Stimulated activated naive CD8-positive, alpha-beta T cell treated with anti-CD3 and anti-CD28 coated beads, Interleukin-15, Interleukin-2, amounts not matched to agents 100 ng/mL and 50 ng/mL, for 24 hours (primary cell): Measurements from ENCODE around the gene CACNA2D1.
"Not testable (repeated sequence)": the region's sequence is repeated elsewhere in the genome, so short reads cannot be mapped to it uniquely, and the experiment has no call there.

Source experiments
- H3K27ac Mint-ChIP-seq: one replicate; pipeline ENCODE4 v1.8.0; 2021; ENCODE audit warnings: mild to moderate bottlenecking, mixed read lengths
- H3K27me3 Mint-ChIP-seq: one replicate; pipeline ENCODE4 v1.8.0; 2021; ENCODE audit warnings: mixed read lengths
- H3K36me3 Mint-ChIP-seq: one replicate; pipeline ENCODE4 v1.8.0; 2021; ENCODE audit warnings: low read depth, mixed read lengths
- H3K4me1 Mint-ChIP-seq: one replicate; pipeline ENCODE4 v1.8.0; 2021; ENCODE audit warnings: low read depth, mixed read lengths
- H3K4me3 Mint-ChIP-seq: one replicate; pipeline ENCODE4 v1.8.0; 2021; ENCODE audit warnings: mild to moderate bottlenecking, mixed read lengths
- H3K9me3 Mint-ChIP-seq: one replicate; pipeline ENCODE4 v1.8.0; 2021; ENCODE audit warnings: mixed read lengths

The CACNA2D1 gene

GRCh38 chr7:82163586-82163985 is 280.0 kb downstream of the CACNA2D1 start:
- H3K4me1 Mint-ChIP-seq = no peaks in the 10 kb centered on the region
- no peak overlapping the region for H3K4me3 Mint-ChIP-seq
- H3K27me3 Mint-ChIP-seq = no peaks in the 10 kb centered on the region
- no peaks in the 10 kb centered on the region for H3K36me3 Mint-ChIP-seq
- H3K27ac Mint-ChIP-seq = no peak overlapping the region
- no peaks in the 10 kb centered on the region for H3K9me3 Mint-ChIP-seq

- Mint-ChIP-seq H3K9me3 (no peaks in the 10 kb centered on the region), H3K36me3 (no peaks in the 10 kb centered on the region), H3K4me1 (no peaks in the 10 kb centered on the region), H3K27ac (no peak overlapping the region), H3K27me3 (no peaks in the 10 kb centered on the region), H3K4me3 (no peak overlapping the region)
Observed at GRCh38 chr7:82162289-82162688, 281.3 kb downstream of the CACNA2D1 start.

- no peaks in the 10 kb centered on the region for H3K9me3 Mint-ChIP-seq
- no peaks in the 10 kb centered on the region for H3K27me3 Mint-ChIP-seq
- H3K36me3 Mint-ChIP-seq = no peaks in the 10 kb centered on the region
- H3K4me3 Mint-ChIP-seq = no peak overlapping the region
- no peak overlapping the region for H3K27ac Mint-ChIP-seq
- H3K4me1 Mint-ChIP-seq = no peaks in the 10 kb centered on the region
Observed at GRCh38 chr7:82158327-82158726, 285.2 kb downstream of the CACNA2D1 start.

- no peaks in the 10 kb centered on the region for H3K4me1 Mint-ChIP-seq
Observed at GRCh38 chr7:82156893-82157292, 286.7 kb downstream of the CACNA2D1 start.

GRCh38 chr7:82156168-82156567 is 287.4 kb downstream of the CACNA2D1 start:
- H3K27me3 Mint-ChIP-seq = no peaks in the 10 kb centered on the region
- H3K4me1 Mint-ChIP-seq = no peaks in the 10 kb centered on the region
- H3K9me3 Mint-ChIP-seq = no peaks in the 10 kb centered on the region
- no peaks in the 10 kb centered on the region for H3K36me3 Mint-ChIP-seq
- no peak overlapping the region for H3K27ac Mint-ChIP-seq
- H3K4me3 Mint-ChIP-seq = no peak overlapping the region

More at GRCh38 chr7:82156893-82157292, 286.7 kb downstream of the CACNA2D1 start:
- no peak overlapping the region for H3K27ac Mint-ChIP-seq
- H3K27me3 Mint-ChIP-seq = no peaks in the 10 kb centered on the region
- no peaks in the 10 kb centered on the region for H3K9me3 Mint-ChIP-seq
- no peak overlapping the region for H3K4me3 Mint-ChIP-seq
- no peaks in the 10 kb centered on the region for H3K36me3 Mint-ChIP-seq

- Mint-ChIP-seq H3K27ac (no peak overlapping the region), H3K27me3 (no peaks in the 10 kb centered on the region), H3K36me3 (no peaks in the 10 kb centered on the region), H3K4me1 (no peaks in the 10 kb centered on the region), H3K4me3 (no peak overlapping the region), H3K9me3 (no peaks in the 10 kb centered on the region)
Observed at GRCh38 chr7:82154728-82155127, 288.8 kb downstream of the CACNA2D1 start.

GRCh38 chr7:82153776-82154175 is 289.8 kb downstream of the CACNA2D1 start:
- no peak overlapping the region for H3K27ac Mint-ChIP-seq
- no peaks in the 10 kb centered on the region for H3K27me3 Mint-ChIP-seq
- H3K4me3 Mint-ChIP-seq = no peak overlapping the region
- H3K9me3 Mint-ChIP-seq = no peaks in the 10 kb centered on the region
- no peaks in the 10 kb centered on the region for H3K4me1 Mint-ChIP-seq
- H3K36me3 Mint-ChIP-seq = no peaks in the 10 kb centered on the region

GRCh38 chr7:82152858-82153257 is 290.7 kb downstream of the CACNA2D1 start:
- Mint-ChIP-seq H3K36me3 (no peaks in the 10 kb centered on the region), H3K4me1 (no peaks in the 10 kb centered on the region), H3K27me3 (no peaks in the 10 kb centered on the region), H3K9me3 (no peaks in the 10 kb centered on the region), H3K27ac (no peak overlapping the region), H3K4me3 (no peak overlapping the region)

- H3K9me3 Mint-ChIP-seq = no peaks in the 10 kb centered on the region
- H3K4me1 Mint-ChIP-seq = no peaks in the 10 kb centered on the region
- H3K27ac Mint-ChIP-seq = no peak overlapping the region
- H3K36me3 Mint-ChIP-seq = no peaks in the 10 kb centered on the region
- no peaks in the 10 kb centered on the region for H3K27me3 Mint-ChIP-seq
- no peak overlapping the region for H3K4me3 Mint-ChIP-seq
Observed at GRCh38 chr7:82146491-82146890, 297.1 kb downstream of the CACNA2D1 start.

- Mint-ChIP-seq H3K27ac (no peak overlapping the region), H3K36me3 (no peaks in the 10 kb centered on the region), H3K27me3 (no peaks in the 10 kb centered on the region), H3K4me1 (no peaks in the 10 kb centered on the region), H3K4me3 (no peak overlapping the region), H3K9me3 (no peaks in the 10 kb centered on the region)
Observed at GRCh38 chr7:82142263-82142864, 301.2 kb downstream of the CACNA2D1 start.

GRCh38 chr7:82141427-82141826 is 302.1 kb downstream of the CACNA2D1 start:
- Mint-ChIP-seq H3K27ac (no peak overlapping the region), H3K36me3 (no peaks in the 10 kb centered on the region), H3K9me3 (no peaks in the 10 kb centered on the region), H3K4me3 (no peak overlapping the region), H3K27me3 (no peaks in the 10 kb centered on the region), H3K4me1 (no peaks in the 10 kb centered on the region)

- H3K4me3 Mint-ChIP-seq, H3K4me1 Mint-ChIP-seq, H3K36me3 Mint-ChIP-seq, H3K9me3 Mint-ChIP-seq, H3K27ac Mint-ChIP-seq, H3K27me3 Mint-ChIP-seq: not testable (repeated sequence)
Observed at GRCh38 chr7:82140608-82141007, 303.0 kb downstream of the CACNA2D1 start.

GRCh38 chr7:82131215-82131614 is 312.4 kb downstream of the CACNA2D1 start:
- H3K4me3 Mint-ChIP-seq = no peak overlapping the region
- no peaks in the 10 kb centered on the region for H3K27me3 Mint-ChIP-seq
- no peaks in the 10 kb centered on the region for H3K4me1 Mint-ChIP-seq
- no peak overlapping the region for H3K27ac Mint-ChIP-seq
- H3K9me3 Mint-ChIP-seq = peaks cover 8% of the 10 kb centered on the region
- H3K36me3 Mint-ChIP-seq = no peaks in the 10 kb centered on the region

GRCh38 chr7:82129091-82129490 is 314.5 kb downstream of the CACNA2D1 start:
- H3K27ac Mint-ChIP-seq = no peak overlapping the region

GRCh38 chr7:82128546-82128945 is 315.0 kb downstream of the CACNA2D1 start:
- H3K27me3 Mint-ChIP-seq = no peaks in the 10 kb centered on the region
- no peaks in the 10 kb centered on the region for H3K36me3 Mint-ChIP-seq
- H3K4me3 Mint-ChIP-seq = no peak overlapping the region
- no peaks in the 10 kb centered on the region for H3K4me1 Mint-ChIP-seq
- H3K9me3 Mint-ChIP-seq = peaks cover 8% of the 10 kb centered on the region
- no peak overlapping the region for H3K27ac Mint-ChIP-seq

More at GRCh38 chr7:82129091-82129490, 314.5 kb downstream of the CACNA2D1 start:
- H3K4me1 Mint-ChIP-seq = no peaks in the 10 kb centered on the region
- H3K9me3 Mint-ChIP-seq = peaks cover 8% of the 10 kb centered on the region
- no peaks in the 10 kb centered on the region for H3K36me3 Mint-ChIP-seq
- H3K4me3 Mint-ChIP-seq = no peak overlapping the region
- no peaks in the 10 kb centered on the region for H3K27me3 Mint-ChIP-seq

GRCh38 chr7:82126576-82126975 is 317.0 kb downstream of the CACNA2D1 start:
- Mint-ChIP-seq H3K4me1 (no peaks in the 10 kb centered on the region), H3K4me3 (no peak overlapping the region), H3K27me3 (no peaks in the 10 kb centered on the region), H3K27ac (no peak overlapping the region), H3K36me3 (no peaks in the 10 kb centered on the region), H3K9me3 (peaks cover 8% of the 10 kb centered on the region)
